ENCODE measurements around the gene SLC24A3.

SLC24A3 gene

GRCh38 chr20:19274001-19274400 lies 61.6 kb downstream of the SLC24A3 start:
- no peak for DNase-seq

- peak; percentile 34 to 43 for DNase-seq
Observed at GRCh38 chr20:19274412-19275015, 62.1 kb downstream of the SLC24A3 start.

GRCh38 chr20:19275038-19275629 lies 62.7 kb downstream of the SLC24A3 start:
- DNase-seq = no peak

- DNase-seq = peak; percentile 27 to 34
Observed at GRCh38 chr20:19275630-19276071, 63.2 kb downstream of the SLC24A3 start.

- DNase-seq = no peak
Observed at GRCh38 chr20:19277381-19277780, 64.9 kb downstream of the SLC24A3 start.

DNA sequence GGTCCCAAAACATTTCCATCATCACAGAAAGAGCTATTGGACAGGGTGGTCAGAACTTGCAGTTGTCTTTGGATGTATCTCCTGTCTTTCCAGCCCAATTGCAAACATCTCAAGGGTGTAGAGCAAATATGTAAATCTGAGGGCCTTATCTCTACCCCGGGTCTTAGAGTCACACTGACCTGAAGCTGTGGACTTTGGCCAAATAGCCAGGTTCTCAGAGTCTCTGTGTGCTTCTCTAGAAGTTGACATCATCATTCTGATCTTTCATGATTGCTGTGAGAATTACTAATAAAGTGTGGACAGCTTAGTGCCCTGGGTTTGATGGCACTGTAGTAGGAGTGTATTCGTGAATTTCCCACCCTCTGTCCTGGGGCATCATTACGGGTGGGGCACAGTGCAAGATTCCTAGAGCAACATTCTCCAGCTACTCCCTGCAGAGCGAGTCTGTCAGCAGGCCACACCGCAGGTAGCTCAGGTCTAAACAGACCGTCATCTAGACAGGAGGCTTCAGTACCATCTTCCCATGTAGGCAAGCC lies 71.1 kb downstream of the SLC24A3 start:
- no peak for DNase-seq

DNA sequence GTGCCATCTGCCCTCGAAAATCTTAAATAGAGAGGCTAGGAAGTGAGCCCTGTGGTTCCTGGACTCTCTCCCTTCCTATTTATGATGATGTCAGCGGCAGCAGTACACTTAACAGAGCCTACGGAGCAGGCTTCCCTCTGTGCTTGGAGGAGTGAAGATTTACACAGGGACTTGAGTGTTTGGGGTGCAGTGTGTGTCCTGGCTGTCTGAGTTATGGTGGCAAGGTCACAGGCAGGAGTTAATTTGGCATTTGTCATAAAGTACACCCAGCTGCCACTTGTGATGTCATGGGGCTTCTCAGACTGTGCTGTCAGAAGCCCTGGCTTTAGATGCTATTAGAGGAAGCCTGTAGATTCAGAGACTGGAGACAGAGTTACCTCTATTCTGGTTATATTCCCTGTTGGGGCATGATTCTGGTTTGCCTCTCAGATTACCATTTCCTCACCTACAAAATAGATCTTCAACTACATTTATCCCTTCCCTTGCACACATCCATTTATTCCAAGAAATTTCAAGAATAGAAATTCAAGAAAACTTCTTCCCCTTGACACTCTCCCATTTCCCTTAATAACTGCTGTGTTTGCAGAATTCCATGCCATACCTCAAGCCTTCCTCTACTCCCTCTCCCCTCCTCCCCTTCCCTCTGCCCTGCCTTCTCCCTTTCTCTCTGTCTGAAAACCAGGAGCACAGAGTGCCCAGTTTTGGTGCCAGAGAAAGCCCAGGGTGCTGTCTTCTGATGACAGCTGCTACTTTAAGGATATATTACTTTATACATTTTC lies 72.1 kb downstream of the SLC24A3 start:
- peak; percentile 5 to 10 for DNase-seq

DNA sequence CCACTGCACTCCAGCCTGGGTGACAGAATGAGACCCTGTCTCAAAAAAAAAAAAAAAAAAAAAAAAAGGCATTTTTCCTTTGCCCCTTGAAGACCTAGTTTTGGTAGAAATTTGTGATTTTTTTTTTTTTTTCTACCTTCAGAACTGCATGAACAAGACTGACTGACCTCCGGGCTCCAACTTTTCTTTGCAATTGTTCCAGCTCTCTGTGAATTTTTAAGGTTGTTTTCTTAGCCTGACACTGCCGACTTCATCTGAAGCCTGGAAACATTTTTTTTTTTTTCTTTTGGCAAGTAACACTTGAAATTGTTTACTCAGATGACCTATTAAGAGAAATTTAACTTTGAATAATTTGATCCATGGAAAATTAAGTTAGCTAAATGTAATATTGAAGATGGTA lies 73.0 kb downstream of the SLC24A3 start:
- DNase-seq = no peak

DNA sequence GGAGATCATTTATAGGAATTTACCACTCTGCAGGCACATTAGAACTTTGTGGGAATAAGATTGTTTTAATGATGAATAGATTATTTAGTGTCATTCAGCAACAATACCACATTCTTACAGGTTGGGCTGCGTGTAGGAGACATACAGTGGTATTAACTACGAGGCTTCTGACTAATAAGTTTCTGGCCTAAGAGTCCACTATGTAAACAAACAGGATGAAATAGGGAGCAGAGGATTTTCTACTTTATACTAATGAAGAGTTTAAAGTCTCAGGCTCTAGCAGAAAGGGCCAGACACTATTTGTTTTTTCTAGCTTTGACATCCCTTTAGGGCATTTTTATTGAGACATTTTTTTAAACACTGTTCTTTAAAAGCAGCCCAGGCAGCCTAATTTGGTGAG lies 75.6 kb downstream of the SLC24A3 start:
- DNase-seq = no peak

GRCh38 chr20:19288636-19289035 lies 76.2 kb downstream of the SLC24A3 start:
- DNase-seq = no peak

DNA sequence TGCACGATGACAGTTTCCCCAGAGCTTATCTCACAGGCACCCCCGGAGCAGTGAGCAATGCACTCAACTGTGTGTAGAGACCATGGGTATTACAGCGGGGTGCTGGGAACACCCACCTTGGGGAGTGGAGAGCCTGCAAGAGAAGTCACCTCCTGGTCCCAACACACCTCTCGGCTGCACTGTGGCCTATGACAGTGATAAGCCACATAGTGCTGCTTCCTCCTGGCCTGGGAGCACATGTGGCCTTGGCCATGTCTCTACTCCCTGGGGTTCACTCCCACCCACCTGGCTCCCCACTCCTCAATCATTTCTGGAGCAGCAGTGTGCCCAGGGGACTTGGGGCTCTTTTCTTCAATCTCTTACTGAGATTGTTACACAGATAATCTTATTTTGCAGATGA lies 77.0 kb downstream of the SLC24A3 start:
- no peak for DNase-seq

DNA sequence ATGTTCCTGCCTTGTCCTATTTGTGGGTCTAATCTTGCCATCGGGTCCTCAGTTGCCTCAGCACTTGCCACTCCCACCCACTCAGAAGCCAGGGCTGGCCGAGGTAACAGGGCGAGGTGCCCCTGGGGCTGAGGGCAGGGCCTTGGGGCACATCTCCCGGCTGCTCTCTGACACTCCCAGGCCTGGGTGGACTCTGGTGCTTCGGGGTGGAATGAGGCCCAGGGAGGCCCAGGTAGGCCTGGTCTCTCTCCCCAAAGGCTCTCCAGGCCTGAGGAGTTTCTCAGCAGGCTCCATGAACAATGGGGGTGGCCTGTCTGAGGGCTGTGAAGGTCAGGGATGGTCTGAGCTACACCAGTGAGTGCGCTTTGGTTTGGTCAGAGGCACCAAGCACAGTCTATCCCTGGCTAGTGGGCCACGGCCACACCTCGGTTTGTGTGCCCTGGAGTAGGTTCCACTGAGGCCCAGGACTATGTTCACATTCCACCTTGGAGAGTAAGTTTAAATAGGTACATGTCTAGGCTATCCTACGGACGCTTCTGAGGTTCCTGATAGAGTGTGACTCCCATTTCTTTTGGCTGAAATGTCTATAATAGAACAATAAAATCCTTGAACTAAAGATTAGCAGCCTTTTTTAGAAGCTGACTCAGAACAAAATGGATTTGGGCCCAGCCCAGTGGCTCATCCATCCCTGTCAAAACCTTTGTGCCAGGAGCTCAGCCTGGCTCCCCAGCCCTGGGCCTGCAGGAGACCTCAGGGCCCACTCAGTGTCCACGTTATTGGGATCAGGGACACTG lies 78.8 kb downstream of the SLC24A3 start:
- no peak for DNase-seq

DNA sequence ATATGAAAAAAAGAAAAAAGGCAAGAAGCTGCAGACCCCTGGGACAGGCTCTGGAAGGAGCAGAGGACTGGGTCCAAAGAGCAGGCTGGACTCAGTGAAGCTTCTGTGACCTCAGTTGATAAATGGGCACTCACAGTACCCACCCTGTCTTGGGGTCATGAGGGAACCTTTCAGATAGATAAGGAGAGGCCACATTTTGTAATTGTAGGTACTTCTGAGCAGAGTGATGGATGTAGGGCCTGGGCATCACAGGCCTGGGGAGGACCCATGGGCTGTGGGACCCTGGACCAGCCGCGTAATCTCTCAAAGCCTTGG lies 79.3 kb downstream of the SLC24A3 start:
- no peak for DNase-seq

DNA sequence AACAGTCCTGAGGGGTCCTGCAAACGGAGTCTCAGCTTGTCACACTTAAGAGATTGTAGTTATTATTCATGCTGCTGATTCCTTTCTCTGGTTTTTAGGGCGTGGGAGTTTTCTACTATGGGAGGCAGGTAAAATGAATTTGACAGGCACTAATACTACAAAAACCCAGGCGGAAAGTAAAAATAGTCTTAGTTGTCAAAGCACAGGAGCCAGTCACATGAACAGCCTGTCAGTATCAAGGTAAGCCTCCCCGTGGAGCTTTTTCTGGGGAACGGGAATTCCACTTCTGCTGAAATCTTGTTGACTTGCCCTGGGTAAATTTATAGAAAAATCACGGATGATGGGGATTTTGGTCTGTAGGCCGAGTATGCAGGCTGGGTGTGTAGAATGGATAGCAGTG lies 79.8 kb downstream of the SLC24A3 start:
- DNase-seq = no peak

- DNase-seq = no peak
Observed at GRCh38 chr20:19295076-19295475, 82.6 kb downstream of the SLC24A3 start.

GRCh38 chr20:19298652-19299051 lies 86.2 kb downstream of the SLC24A3 start:
- DNase-seq = no peak

DNA sequence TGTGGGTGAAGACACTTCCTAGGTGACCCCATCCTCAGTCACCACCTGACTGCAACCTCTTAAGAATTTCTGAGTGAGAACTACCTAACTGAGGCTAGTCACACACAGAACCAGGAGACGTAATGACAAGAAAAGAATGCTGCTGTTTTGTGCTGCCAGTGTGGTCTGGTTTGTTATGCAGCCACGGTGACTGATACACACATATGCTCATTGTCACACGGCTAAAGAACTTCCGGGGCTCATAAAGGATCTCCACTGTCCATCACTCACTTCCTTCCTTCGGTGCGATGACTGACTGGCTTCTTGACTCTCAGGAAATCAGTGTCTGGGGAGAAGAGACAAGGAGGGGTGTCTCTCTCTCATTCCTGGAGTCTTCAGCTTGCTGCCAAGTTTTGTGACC lies 88.0 kb downstream of the SLC24A3 start:
- DNase-seq = no peak

DNA sequence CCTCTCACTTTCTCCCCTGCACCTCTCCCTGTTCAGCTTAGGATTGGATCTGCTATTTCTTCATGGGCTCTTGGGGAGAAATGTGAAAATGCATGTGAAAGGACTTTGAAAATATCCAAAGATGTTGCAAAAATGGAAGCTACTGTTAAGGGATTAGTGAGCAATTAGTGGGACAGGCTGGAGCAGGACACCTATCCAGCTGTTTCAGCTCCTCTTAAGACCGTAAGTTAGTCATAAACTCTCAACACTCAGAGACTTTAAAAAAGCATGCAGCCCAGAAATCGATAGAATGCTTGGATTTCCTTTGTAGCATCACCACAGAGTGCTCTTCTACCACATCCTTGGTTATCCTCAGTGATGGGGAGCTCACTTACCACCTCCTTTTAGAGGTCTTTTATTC lies 88.7 kb downstream of the SLC24A3 start:
- no peak for DNase-seq

DNA sequence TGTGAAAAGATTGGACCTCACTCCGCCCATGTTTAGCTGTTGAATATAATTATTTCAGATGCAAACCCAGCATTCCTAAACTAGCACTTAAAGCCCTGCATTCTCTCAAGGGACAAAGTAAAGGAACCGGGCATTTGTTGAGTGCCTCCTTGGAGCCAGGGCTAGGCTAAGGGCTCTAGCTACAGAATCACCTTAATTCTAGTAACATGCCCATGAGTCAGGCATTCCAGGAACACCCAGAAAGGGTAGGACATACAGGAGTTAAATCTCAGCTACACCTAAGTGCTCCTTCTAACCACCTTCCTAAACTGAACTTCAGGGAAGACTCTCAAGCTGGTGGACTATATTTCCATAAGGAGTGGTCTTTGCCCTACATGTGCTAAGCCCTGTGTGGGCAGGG lies 89.4 kb downstream of the SLC24A3 start:
- no peak for DNase-seq

GRCh38 chr20:19302714-19303113 lies 90.3 kb downstream of the SLC24A3 start:
- no peak for DNase-seq

- no peak for DNase-seq
Observed at GRCh38 chr20:19304389-19304788, 91.9 kb downstream of the SLC24A3 start.

DNA sequence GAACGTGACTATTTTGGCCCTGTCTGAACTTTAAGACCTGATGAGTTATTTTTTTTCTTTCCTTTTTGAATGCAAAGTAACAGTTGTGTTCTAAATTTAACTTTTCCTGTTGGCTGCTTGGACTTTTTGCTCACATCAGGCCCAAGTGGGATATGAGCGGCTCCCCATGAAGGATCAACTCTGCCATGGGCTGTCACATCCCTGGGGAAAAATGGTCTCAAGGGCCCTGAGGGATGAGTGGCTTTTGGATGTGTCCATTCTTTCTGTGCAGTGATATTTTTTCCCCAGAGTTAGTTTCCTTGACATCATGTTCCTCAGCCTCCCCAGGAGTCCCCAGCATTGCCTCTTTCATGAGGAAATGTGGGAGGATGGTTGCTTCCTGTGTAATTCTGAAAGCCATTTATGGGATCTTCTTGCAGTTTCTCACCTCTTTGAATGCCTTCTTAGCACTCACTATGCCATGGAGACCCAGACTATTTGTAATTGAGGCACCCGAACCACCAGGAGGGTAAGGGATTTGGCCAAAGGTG lies 92.5 kb downstream of the SLC24A3 start:
- no peak for DNase-seq

DNA sequence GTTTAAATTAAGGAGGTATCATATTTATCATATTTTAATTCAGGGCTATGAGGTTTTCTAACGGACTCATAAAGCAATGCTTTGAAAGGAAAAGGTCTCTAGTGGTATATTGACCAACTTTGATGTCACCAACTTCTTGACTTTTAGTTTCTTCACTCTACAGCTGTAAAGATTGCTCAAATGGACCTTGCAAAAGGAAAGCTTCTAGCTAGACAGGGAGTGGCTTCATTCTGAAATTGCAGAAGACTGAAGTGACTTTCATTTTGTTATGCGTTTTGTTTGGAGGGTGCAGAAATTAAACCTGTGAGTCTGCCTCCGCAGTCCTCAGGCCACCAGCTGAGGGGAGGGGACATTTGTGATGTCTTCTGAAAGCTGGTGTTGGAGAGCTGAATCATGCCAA lies 95.7 kb downstream of the SLC24A3 start:
- no peak for DNase-seq
